ENCODE measurements around the gene RGS9.

The RGS9 gene

GRCh38 chr17:65218261-65218660, 81.1 kb downstream of the RGS9 start:
- TF ChIP-seq, protein P1, sequence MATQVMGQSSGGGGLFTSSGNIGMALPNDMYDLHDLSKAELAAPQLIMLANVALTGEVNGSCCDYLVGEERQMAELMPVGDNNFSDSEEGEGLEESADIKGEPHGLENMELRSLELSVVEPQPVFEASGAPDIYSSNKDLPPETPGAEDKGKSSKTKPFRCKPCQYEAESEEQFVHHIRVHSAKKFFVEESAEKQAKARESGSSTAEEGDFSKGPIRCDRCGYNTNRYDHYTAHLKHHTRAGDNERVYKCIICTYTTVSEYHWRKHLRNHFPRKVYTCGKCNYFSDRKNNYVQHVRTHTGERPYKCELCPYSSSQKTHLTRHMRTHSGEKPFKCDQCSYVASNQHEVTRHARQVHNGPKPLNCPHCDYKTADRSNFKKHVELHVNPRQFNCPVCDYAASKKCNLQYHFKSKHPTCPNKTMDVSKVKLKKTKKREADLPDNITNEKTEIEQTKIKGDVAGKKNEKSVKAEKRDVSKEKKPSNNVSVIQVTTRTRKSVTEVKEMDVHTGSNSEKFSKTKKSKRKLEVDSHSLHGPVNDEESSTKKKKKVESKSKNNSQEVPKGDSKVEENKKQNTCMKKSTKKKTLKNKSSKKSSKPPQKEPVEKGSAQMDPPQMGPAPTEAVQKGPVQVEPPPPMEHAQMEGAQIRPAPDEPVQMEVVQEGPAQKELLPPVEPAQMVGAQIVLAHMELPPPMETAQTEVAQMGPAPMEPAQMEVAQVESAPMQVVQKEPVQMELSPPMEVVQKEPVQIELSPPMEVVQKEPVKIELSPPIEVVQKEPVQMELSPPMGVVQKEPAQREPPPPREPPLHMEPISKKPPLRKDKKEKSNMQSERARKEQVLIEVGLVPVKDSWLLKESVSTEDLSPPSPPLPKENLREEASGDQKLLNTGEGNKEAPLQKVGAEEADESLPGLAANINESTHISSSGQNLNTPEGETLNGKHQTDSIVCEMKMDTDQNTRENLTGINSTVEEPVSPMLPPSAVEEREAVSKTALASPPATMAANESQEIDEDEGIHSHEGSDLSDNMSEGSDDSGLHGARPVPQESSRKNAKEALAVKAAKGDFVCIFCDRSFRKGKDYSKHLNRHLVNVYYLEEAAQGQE (IDR thresholded peaks at IDR 0.05; ENCODE audit: insufficient replicate concordance, low read depth) = no peak
- no peak for DNase-seq (ENCODE audit: low read depth in 1 of 2, low spot score in 1 of 2)
- Histone ChIP-seq H3K27me3 (ENCODE audit: insufficient read depth, poor library complexity, severe bottlenecking) (peaks cover 2% of the 10 kb centered on the region), H3K27ac (replicated peaks) (no peak overlapping the region), H3K4me3 (replicated peaks; ENCODE audit: insufficient read depth, low read length) (no peak overlapping the region)

GRCh38 chr17:65219124-65219523, 82.0 kb downstream of the RGS9 start:
- Histone ChIP-seq H3K27me3 (ENCODE audit: insufficient read depth, poor library complexity, severe bottlenecking) (no peaks in the 10 kb centered on the region), H3K4me3 (replicated peaks; ENCODE audit: insufficient read depth, low read length) (no peak overlapping the region), H3K27ac (replicated peaks) (no peak overlapping the region)
- no peak for DNase-seq (ENCODE audit: low read depth in 1 of 2, low spot score in 1 of 2)
- TF ChIP-seq CTCF (IDR thresholded peaks at IDR 0.05; ENCODE audit: insufficient read depth, low read length) (no peak), POLR2AphosphoS5 (IDR thresholded peaks at IDR 0.05; ENCODE audit: low read depth) (no peak), SPI1 (IDR thresholded peaks at IDR 0.05; ENCODE audit: borderline replicate concordance, low read depth) (no peak), GABPA (IDR thresholded peaks at IDR 0.05; ENCODE audit: low read depth) (no peak)
- TF ChIP-seq, protein P1 (IDR thresholded peaks at IDR 0.05; ENCODE audit: insufficient replicate concordance, low read depth) = no peak

- no peaks in the 10 kb centered on the region for H3K27me3 ChIP-seq (ENCODE audit: insufficient read depth, poor library complexity, severe bottlenecking)
- DNase-seq (ENCODE audit: low read depth in 1 of 2, low spot score in 1 of 2) = no peak
- H3K27ac ChIP-seq (replicated peaks) = no peak overlapping the region
- H3K4me3 ChIP-seq (replicated peaks; ENCODE audit: insufficient read depth, low read length) = no peak overlapping the region
- TF ChIP-seq SPI1 (IDR thresholded peaks at IDR 0.05; ENCODE audit: borderline replicate concordance, low read depth) (no peak), GABPA (IDR thresholded peaks at IDR 0.05; ENCODE audit: low read depth) (no peak), CTCF (IDR thresholded peaks at IDR 0.05; ENCODE audit: insufficient read depth, low read length) (no peak), POLR2AphosphoS5 (IDR thresholded peaks at IDR 0.05; ENCODE audit: low read depth) (no peak)
- TF ChIP-seq, protein P1 (IDR thresholded peaks at IDR 0.05; ENCODE audit: insufficient replicate concordance, low read depth) = no peak
Observed at GRCh38 chr17:65219707-65220106, 82.5 kb downstream of the RGS9 start.

- TF ChIP-seq POLR2AphosphoS5 (IDR thresholded peaks at IDR 0.05; ENCODE audit: low read depth) (no peak), GABPA (IDR thresholded peaks at IDR 0.05; ENCODE audit: low read depth) (no peak), CTCF (IDR thresholded peaks at IDR 0.05; ENCODE audit: insufficient read depth, low read length) (no peak), SPI1 (IDR thresholded peaks at IDR 0.05; ENCODE audit: borderline replicate concordance, low read depth) (no peak)
- TF ChIP-seq, protein P1 (IDR thresholded peaks at IDR 0.05; ENCODE audit: insufficient replicate concordance, low read depth) = no peak
- H3K27me3 ChIP-seq (ENCODE audit: insufficient read depth, poor library complexity, severe bottlenecking) = no peaks in the 10 kb centered on the region
- H3K4me3 ChIP-seq (replicated peaks; ENCODE audit: insufficient read depth, low read length) = no peak overlapping the region
- DNase-seq (ENCODE audit: low read depth in 1 of 2, low spot score in 1 of 2) = no peak
- no peak overlapping the region for H3K27ac ChIP-seq (replicated peaks)
Observed at GRCh38 chr17:65220732-65221131, 83.6 kb downstream of the RGS9 start.

All from HL-60 (cell line).